Caco-2 (cell line): ENCODE results near the gene OTOGL. TPM values are rescaled to one million over a fixed set of nuclear protein-coding genes. Genes with fewer than 3 reads are reported as not detected.

Source experiments
- BruUV-seq: library from RNA; stranded (reverse); fragments of 400-500 nt; replicated peaks from 2 replicates; lab custom pipeline; 2021; lab: Mats Ljungman, UMichigan
- CTCF ChIA-PET: fragments of 300-600 bp; sonication (Branson Sonifier 250); formaldehyde crosslinking; loops from one replicate; lab custom pipeline; 2022; ENCODE audit warnings: antibody characterized with exemption; lab: Charles Lee
- POLR2A ChIA-PET: fragments of 300-600 bp; sonication (Branson Sonifier 250); formaldehyde crosslinking; loops from one replicate; lab custom pipeline; 2022; ENCODE audit warnings: antibody characterized with exemption; lab: Charles Lee
- DNase-seq, 2 experiments: peaks; one replicate each; pipeline versions ENCODE4 v3.0.0 to v3.0.0-alpha.2; 2020 to 2022
- H3K27me3 ChIP-seq: replicated peaks from 2 replicates; pipeline ENCODE4 v1.6.0; 2011; ENCODE audit warnings: low read length; ENCODE audit not compliant: control insufficient read depth, insufficient read depth
- H3K36me3 ChIP-seq: 2 replicates; pipeline ENCODE4 v1.5.1; 2011; ENCODE audit warnings: low read length; ENCODE audit not compliant: control insufficient read depth, insufficient read depth
- H3K4me1 ChIP-seq: fragments of 250-450 bp; sonication (Bioruptor Pico); 2 replicates; pipeline ENCODE4 v1.5.1; 2020; ENCODE audit warnings: mild to moderate bottlenecking
- H3K4me3 ChIP-seq: 2 replicates; pipeline ENCODE4 v1.5.1; 2011; ENCODE audit warnings: low read depth, mild to moderate bottlenecking, control low read depth, low read length
- H3K9me3 ChIP-seq: fragments of 250-450 bp; sonication (Bioruptor Pico); 2 replicates; pipeline ENCODE4 v1.5.1; 2020; ENCODE audit warnings: mild to moderate bottlenecking, moderate library complexity
- H3K27ac Mint-ChIP-seq: one replicate; pipeline ENCODE4 v1.8.0; 2022; ENCODE audit warnings: mixed read lengths; ENCODE audit not compliant: unreplicated experiment
- H3K27me3 Mint-ChIP-seq: one replicate; pipeline ENCODE4 v1.8.0; 2022; ENCODE audit warnings: mixed read lengths; ENCODE audit not compliant: insufficient read depth, unreplicated experiment
- H3K36me3 Mint-ChIP-seq: one replicate; pipeline ENCODE4 v1.8.0; 2022; ENCODE audit warnings: mild to moderate bottlenecking, mixed read lengths; ENCODE audit not compliant: insufficient read depth, unreplicated experiment
- H3K4me1 Mint-ChIP-seq: one replicate; pipeline ENCODE4 v1.8.0; 2022; ENCODE audit warnings: low read depth, mixed read lengths; ENCODE audit not compliant: unreplicated experiment
- H3K4me3 Mint-ChIP-seq: one replicate; pipeline ENCODE4 v1.8.0; 2022; ENCODE audit warnings: mild to moderate bottlenecking, moderate library complexity, mixed read lengths; ENCODE audit not compliant: unreplicated experiment
- H3K9me3 Mint-ChIP-seq: one replicate; pipeline ENCODE4 v1.8.0; 2022; ENCODE audit warnings: mixed read lengths; ENCODE audit not compliant: unreplicated experiment
- intact Hi-C: fragments of 100-400 bp; cut with micrococcal nuclease; formaldehyde crosslinking; loops from one replicate; pipeline ENCODE4 v1.10.0; 2022; ENCODE audit not compliant: unreplicated experiment
- total RNA-seq: library from RNA; stranded (reverse); gene quantifications from 2 replicates; pipeline ENCODE4 v1.2.3, GENCODE V29; 2022
- TF ChIP-seq, protein P1 (sequence below), 2 experiments: fragments of 200-600 bp in 1 of 2; IDR thresholded peaks; 1 replicate in 1 of 2; 2 replicates in 1 of 2; pipeline versions ENCODE4 v1.5.1 to v1.8.0; 2011 to 2022; ENCODE audit warnings: antibody characterized with exemption in 1 of 2, control low read depth in 1 of 2, inconsistent platforms in 1 of 2, low read depth in 1 of 2, low read length in 1 of 2, mild to moderate bottlenecking in 1 of 2, moderate library complexity in 1 of 2; ENCODE audit not compliant: insufficient read depth in 1 of 2, severe bottlenecking in 1 of 2, unreplicated experiment in 1 of 2

The OTOGL gene
- total RNA-seq, 1 experiment from 2014 or later: 0.39 TPM

DNA sequence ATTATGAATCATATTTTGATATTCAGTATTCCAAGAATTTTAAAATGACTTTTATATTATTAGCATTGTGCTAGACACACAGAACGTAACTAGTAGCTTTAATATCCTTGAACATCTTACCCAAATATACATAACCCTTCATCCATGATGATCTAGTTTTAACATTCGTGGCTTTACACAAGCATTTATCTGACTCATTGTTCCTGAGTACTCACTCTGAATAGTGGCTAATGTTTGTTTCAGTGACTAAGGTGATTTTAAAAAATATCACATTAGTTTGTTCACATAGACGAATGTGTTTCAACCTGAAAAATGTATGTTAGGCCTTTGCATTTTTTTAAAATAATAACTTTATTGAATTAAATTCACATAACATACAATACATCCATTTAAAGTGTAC, 264.7 kb downstream of the OTOGL start:
- Histone ChIP-seq H3K4me3 (no peak overlapping the region), H3K4me1 (no peaks in the 10 kb centered on the region), H3K36me3 (no peaks in the 10 kb centered on the region), H3K9me3 (no peaks in the 10 kb centered on the region; the same call in 1 of the 2 replicates), H3K27me3 (no peaks in the 10 kb centered on the region)
- Mint-ChIP-seq H3K27ac (no peak overlapping the region), H3K36me3 (no peaks in the 10 kb centered on the region), H3K9me3 (no peaks in the 10 kb centered on the region), H3K4me3 (no peak overlapping the region), H3K4me1 (no peaks in the 10 kb centered on the region), H3K27me3 (peaks cover 3% of the 10 kb centered on the region)
- POLR2A ChIA-PET: no interaction called here
- CTCF ChIA-PET: no interaction called here
- no peak for DNase-seq
- TF ChIP-seq, protein P1, sequence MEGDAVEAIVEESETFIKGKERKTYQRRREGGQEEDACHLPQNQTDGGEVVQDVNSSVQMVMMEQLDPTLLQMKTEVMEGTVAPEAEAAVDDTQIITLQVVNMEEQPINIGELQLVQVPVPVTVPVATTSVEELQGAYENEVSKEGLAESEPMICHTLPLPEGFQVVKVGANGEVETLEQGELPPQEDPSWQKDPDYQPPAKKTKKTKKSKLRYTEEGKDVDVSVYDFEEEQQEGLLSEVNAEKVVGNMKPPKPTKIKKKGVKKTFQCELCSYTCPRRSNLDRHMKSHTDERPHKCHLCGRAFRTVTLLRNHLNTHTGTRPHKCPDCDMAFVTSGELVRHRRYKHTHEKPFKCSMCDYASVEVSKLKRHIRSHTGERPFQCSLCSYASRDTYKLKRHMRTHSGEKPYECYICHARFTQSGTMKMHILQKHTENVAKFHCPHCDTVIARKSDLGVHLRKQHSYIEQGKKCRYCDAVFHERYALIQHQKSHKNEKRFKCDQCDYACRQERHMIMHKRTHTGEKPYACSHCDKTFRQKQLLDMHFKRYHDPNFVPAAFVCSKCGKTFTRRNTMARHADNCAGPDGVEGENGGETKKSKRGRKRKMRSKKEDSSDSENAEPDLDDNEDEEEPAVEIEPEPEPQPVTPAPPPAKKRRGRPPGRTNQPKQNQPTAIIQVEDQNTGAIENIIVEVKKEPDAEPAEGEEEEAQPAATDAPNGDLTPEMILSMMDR (IDR thresholded peaks at IDR 0.05; ENCODE audit: insufficient read depth in 1 of 2, low read depth in 1 of 2, low read length in 1 of 2, severe bottlenecking in 1 of 2, unreplicated experiment in 1 of 2): no peak
- BruUV-seq: no TSS peak
- intact Hi-C loops: no loop called here

DNA sequence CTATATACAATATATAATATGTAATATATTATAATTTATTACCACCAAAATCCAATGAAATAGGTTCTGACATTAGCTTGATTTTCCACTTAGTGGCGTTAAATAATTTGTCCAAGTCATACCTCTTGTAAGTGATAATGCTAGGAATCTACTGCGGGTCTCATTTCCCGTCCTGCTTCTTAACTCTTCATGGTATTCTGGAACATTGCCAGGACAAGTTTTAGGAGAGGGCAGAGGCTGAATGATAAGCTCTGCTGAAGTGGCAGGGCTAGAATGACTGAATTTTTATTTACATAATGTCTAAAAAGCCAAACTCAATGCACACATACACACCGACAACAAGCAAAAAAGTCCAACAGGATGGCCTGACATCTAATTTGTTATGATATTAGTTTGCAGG, 274.3 kb downstream of the OTOGL start:
- BruUV-seq: no TSS peak
- H3K27ac Mint-ChIP-seq: no peak overlapping the region
- H3K4me3 Mint-ChIP-seq: no peak overlapping the region
- no peaks in the 10 kb centered on the region for H3K27me3 Mint-ChIP-seq
- Histone ChIP-seq H3K4me3 (no peak overlapping the region), H3K9me3 (no peaks in the 10 kb centered on the region), H3K27me3 (no peaks in the 10 kb centered on the region), H3K36me3 (no peaks in the 10 kb centered on the region), H3K4me1 (no peaks in the 10 kb centered on the region)
- H3K4me1 Mint-ChIP-seq: no peaks in the 10 kb centered on the region
- ChIA-PET POLR2A (no interaction called here), CTCF (no interaction called here)
- no peaks in the 10 kb centered on the region for H3K9me3 Mint-ChIP-seq
- intact Hi-C loops: no loop called here
- no peaks in the 10 kb centered on the region for H3K36me3 Mint-ChIP-seq
- TF ChIP-seq, protein P1 (IDR thresholded peaks at IDR 0.05; ENCODE audit: insufficient read depth in 1 of 2, low read depth in 1 of 2, low read length in 1 of 2, severe bottlenecking in 1 of 2, unreplicated experiment in 1 of 2): no peak
- DNase-seq: no peak

DNA sequence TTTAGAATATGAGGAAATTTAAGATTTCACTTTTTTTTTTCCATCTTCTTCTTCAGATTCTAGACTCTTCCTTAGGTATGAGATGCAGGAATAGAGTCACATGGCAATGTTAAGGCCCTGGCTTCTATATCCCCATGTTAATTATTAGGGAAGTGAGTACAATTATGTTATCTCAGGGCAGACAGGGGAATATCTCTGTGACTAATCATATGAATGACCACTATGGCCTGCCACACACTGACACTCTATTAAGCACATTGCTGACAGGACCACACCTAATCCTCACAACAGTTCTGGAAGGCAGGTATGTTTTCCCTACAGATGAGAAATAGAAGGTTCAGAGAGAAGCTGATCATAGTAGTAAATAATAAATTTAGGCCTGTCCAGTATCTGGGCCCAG, 275.3 kb downstream of the OTOGL start:
- Mint-ChIP-seq H3K9me3 (no peaks in the 10 kb centered on the region), H3K27ac (no peak overlapping the region), H3K27me3 (no peaks in the 10 kb centered on the region), H3K36me3 (no peaks in the 10 kb centered on the region), H3K4me1 (no peaks in the 10 kb centered on the region), H3K4me3 (no peak overlapping the region)
- TF ChIP-seq, protein P1 (IDR thresholded peaks at IDR 0.05; ENCODE audit: insufficient read depth in 1 of 2, low read depth in 1 of 2, low read length in 1 of 2, severe bottlenecking in 1 of 2, unreplicated experiment in 1 of 2): no peak
- H3K36me3 ChIP-seq: no peaks in the 10 kb centered on the region
- ChIA-PET CTCF (no interaction called here), POLR2A (no interaction called here)
- no peak for DNase-seq
- H3K9me3 ChIP-seq: no peaks in the 10 kb centered on the region
- H3K27me3 ChIP-seq: no peaks in the 10 kb centered on the region
- no peak overlapping the region for H3K4me3 ChIP-seq
- no peaks in the 10 kb centered on the region for H3K4me1 ChIP-seq
- intact Hi-C loops: no loop called here
- no TSS peak for BruUV-seq
